ENCODE data around the gene LIN52.

- TF ChIP-seq POLR2AphosphoS5 (IDR thresholded peaks at IDR 0.05; ENCODE audit: low read depth, low read length) = no peak
- no peak for TF ChIP-seq CTCF (IDR thresholded peaks at IDR 0.05)
- no peak for TF ChIP-seq SIN3A (IDR thresholded peaks at IDR 0.05; ENCODE audit: borderline replicate concordance, insufficient read depth, low read depth, low read length)
Measured at GRCh38 chr14:74219277-74220205, 134.8 kb downstream of the LIN52 start.

All from Panc1 (cell line).